Tibial nerve (tissue), 4 donors: ENCODE data around the gene RASSF7. TPM values are rescaled to one million over a fixed set of nuclear protein-coding genes. Genes with fewer than 3 reads are reported as not detected.

Experiments
- DNase-seq, 2 donors: peaks; one replicate each; pipeline ENCODE4 v3.0.0-alpha.2; 2019; ENCODE audit warnings: low spot score in 2 of 2
- H3K27ac ChIP-seq, 4 donors: fragments of 200-600 bp; sonication (generic) in 3 of 4; one replicate each; pipeline ENCODE4 v1.5.1; 2017 to 2019; ENCODE audit warnings: mild to moderate bottlenecking in 1 of 4
- H3K27me3 ChIP-seq, 2 donors: fragments of 200-600 bp; sonication (generic) in 1 of 2; one replicate each; pipeline versions ENCODE4 v1.5.1 to v1.6.0; 2017 to 2019
- H3K36me3 ChIP-seq, 3 donors: fragments of 200-600 bp; sonication (generic); one replicate each; pipeline ENCODE4 v1.5.1; 2018 to 2019
- H3K4me1 ChIP-seq, 4 donors: fragments of 200-600 bp; sonication (generic) in 3 of 4; one replicate each; pipeline ENCODE4 v1.5.1; 2017 to 2019
- H3K4me3 ChIP-seq, 4 donors: fragments of 200-600 bp; sonication (generic) in 3 of 4; one replicate each; pipeline ENCODE4 v1.5.1; 2017 to 2019; ENCODE audit warnings: mild to moderate bottlenecking in 1 of 4, moderate library complexity in 1 of 4
- H3K9me3 ChIP-seq, 4 donors: fragments of 200-600 bp; sonication (generic) in 3 of 4; one replicate each; pipeline ENCODE4 v1.5.1; 2017 to 2019
- EP300 ChIP-seq, 2 donors: sonication (generic); formaldehyde crosslinking; IDR thresholded peaks; one replicate each; pipeline ENCODE4 v1.6.1; 2017; ENCODE audit warnings: antibody characterized with exemption in 2 of 2, mild to moderate bottlenecking in 1 of 2
- POLR2A ChIP-seq, 2 donors: fragments of 450-650 bp; IDR thresholded peaks; one replicate each; pipeline ENCODE4 v1.6.1; 2017; ENCODE audit warnings: antibody characterized with exemption in 2 of 2, mild to moderate bottlenecking in 2 of 2, moderate library complexity in 2 of 2
- WGBS, 2 donors: methylation state at CpG; one replicate each; pipeline ENCODE4 v1.1.5; 2018; 5-methylcytosine and 5-hydroxymethylcytosine counted together
- total RNA-seq, 4 donors: library from RNA; depleted of rRNA; stranded (reverse); fragments of >200 nt; gene quantifications; one replicate each; pipeline ENCODE4 v1.1.0, GENCODE V29; 2016
- TF ChIP-seq, protein P1 (sequence below), 5 experiments: fragments of 200-600 bp in 3 of 5; fragments of 450-650 bp in 2 of 5; sonication (generic) in 3 of 5; IDR thresholded peaks; one replicate each; pipeline ENCODE4 v1.5.1; 2016 to 2019; ENCODE audit warnings: antibody characterized with exemption in 5 of 5, mild to moderate bottlenecking in 3 of 5, moderate library complexity in 2 of 5

The RASSF7 gene
- total RNA-seq, 4 donors from 2014 or later, result 21.0 to 25.6 (median 23.1) TPM

DNA sequence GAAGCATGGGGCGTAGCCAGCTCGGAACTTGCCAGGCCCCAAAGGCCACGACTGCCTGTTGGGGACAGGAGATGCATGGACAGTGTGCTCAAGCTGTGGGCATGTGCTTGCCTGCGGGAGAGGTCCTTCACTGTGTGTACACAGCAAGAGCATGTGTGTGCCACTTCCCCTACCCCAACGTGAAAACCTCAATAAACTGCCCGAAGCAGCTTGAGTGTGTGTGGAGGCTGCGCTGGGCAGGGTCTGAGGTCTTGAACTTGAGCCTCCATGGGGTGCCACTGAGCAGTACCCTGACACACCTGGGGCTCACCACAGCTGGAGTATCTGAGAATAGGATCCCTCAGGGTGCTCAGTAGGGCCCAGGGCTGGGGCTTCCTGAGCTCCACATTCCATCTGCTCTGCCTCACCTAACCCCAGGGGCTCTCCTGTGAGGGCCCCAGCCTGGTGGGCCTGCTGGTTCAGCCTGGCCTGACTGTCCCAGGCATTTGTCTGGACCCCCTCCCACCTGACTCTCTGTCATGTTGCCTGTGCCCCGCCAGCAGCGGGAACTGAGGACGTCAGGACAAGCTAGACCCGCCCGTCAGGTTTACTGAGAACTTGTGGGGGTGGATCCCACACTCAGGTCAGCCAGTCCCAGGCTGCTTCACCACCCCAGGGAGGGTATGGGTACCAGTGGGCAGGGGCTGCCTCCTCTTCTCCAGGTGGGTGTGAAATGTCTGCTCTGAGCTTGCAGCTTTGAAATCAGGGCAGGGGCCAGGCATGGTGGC is 3.2 kb downstream of the RASSF7 start:
- 77 to 80% methylated on average over 8 to 11 of the region's 12 CpGs for WGBS, 2 donors
- H3K36me3 ChIP-seq, result no peaks in the 10 kb centered on the region

DNA sequence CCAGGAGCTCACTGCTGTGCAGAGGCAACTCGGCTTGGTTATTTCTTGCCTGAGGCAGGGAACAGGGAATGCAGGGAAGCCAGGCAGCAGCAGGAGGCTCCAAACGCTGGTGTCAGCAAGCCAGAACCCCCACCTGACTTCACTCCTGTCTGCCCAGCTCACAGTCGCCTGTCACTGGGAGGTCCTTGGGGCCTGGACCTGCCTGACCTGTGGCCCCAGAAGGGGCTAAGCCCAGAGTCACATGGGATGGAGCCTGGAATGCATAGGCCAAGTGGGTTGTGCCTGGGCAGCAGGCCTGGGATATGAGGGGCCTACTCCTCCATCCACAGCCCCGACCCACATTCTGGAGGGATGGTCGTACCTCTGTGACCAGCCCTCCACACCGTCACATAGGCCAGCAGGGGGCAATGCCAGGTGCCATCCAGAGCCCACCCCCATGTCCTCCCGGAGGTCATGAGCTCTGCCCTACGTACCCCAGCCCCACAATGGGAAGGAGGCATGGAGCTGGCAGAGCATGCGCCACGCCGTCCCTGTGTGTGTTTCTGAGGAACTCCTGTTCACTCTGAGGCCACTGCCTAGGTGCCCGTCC is 5.2 kb downstream of the RASSF7 start:
- TF ChIP-seq, protein P1, sequence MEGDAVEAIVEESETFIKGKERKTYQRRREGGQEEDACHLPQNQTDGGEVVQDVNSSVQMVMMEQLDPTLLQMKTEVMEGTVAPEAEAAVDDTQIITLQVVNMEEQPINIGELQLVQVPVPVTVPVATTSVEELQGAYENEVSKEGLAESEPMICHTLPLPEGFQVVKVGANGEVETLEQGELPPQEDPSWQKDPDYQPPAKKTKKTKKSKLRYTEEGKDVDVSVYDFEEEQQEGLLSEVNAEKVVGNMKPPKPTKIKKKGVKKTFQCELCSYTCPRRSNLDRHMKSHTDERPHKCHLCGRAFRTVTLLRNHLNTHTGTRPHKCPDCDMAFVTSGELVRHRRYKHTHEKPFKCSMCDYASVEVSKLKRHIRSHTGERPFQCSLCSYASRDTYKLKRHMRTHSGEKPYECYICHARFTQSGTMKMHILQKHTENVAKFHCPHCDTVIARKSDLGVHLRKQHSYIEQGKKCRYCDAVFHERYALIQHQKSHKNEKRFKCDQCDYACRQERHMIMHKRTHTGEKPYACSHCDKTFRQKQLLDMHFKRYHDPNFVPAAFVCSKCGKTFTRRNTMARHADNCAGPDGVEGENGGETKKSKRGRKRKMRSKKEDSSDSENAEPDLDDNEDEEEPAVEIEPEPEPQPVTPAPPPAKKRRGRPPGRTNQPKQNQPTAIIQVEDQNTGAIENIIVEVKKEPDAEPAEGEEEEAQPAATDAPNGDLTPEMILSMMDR (IDR thresholded peaks at IDR 0.05), result no peak
- no peak for TF ChIP-seq POLR2A (IDR thresholded peaks at IDR 0.05)
- no peak for TF ChIP-seq EP300 (IDR thresholded peaks at IDR 0.05)
- no peak for DNase-seq
- no peak overlapping the region for H3K4me3 ChIP-seq
- H3K36me3 ChIP-seq, result no peaks in the 10 kb centered on the region
- no peaks in the 10 kb centered on the region for H3K27me3 ChIP-seq
- H3K9me3 ChIP-seq, result no peaks in the 10 kb centered on the region
- no peak overlapping the region for H3K27ac ChIP-seq
- 86 to 88% methylated on average over 9 to 11 of the region's 12 CpGs for WGBS, 2 donors
- H3K4me1 ChIP-seq, result peaks cover 0 to 34% (median 13%) of the 10 kb centered on the region in 4 donors

More for the DNA sequence above, 3.2 kb downstream of the RASSF7 start:
- no peaks in the 10 kb centered on the region for H3K9me3 ChIP-seq
- H3K4me3 ChIP-seq, result no peak overlapping the region
- H3K4me1 ChIP-seq, result peaks cover 0 to 36% (median 12%) of the 10 kb centered on the region in 4 donors
- no peak for DNase-seq
- H3K27ac ChIP-seq, result no peak overlapping the region
- TF ChIP-seq, protein P1 (IDR thresholded peaks at IDR 0.05), result no peak
- TF ChIP-seq EP300 (IDR thresholded peaks at IDR 0.05), result no peak
- TF ChIP-seq POLR2A (IDR thresholded peaks at IDR 0.05), result no peak
- peaks cover 0 to 15% of the 10 kb centered on the region in 2 donors for H3K27me3 ChIP-seq

DNA sequence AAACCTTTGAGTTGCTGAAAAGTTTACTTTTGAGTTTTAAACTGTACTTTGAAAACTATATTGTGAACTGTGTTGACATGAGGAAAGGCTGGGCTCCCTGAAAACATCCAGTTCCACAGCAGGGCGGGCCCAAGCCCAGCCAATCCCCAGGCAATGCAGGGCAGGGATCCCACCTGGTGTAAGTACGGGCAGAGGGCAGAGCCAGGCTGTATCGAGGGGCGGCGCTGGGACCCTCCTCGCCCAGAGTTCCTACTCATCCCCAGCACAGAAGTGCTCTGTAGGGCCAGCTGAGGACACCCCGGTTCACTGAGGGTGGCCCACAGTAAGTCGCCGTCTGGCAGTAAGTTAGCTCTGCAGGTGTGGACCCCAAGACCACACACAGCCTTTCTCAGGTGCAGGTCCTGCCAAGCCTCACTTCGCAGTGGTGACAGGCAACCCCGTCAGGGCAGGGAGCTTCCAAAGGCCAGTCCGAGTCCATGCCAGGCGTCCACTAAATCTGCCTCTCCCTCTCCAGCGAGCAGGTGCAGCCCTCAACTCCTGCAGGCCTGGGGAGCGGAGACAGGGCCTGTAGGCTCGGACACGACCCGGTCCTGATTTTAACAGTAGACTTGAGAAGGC is 6.3 kb downstream of the RASSF7 start:
- Histone ChIP-seq H3K4me3 (peak overlapping the region in 1 of 4 donors; percentile 79), H3K4me1 (peaks cover 0 to 23% (median 9%) of the 10 kb centered on the region in 4 donors), H3K27ac (peak overlapping the region; percentile 55 to 92 (median 88)), H3K36me3 (no peaks in the 10 kb centered on the region), H3K27me3 (no peaks in the 10 kb centered on the region), H3K9me3 (no peaks in the 10 kb centered on the region)
- 90 to 92% methylated on average over 15 to 18 of the region's 18 CpGs for WGBS, 2 donors
- no peak for TF ChIP-seq EP300 (IDR thresholded peaks at IDR 0.05)
- TF ChIP-seq, protein P1 (IDR thresholded peaks at IDR 0.05), result no peak
- no peak for TF ChIP-seq POLR2A (IDR thresholded peaks at IDR 0.05)
- no peak for DNase-seq

- Histone ChIP-seq H3K4me1 (peaks cover 0 to 21% (median 9%) of the 10 kb centered on the region in 4 donors), H3K36me3 (no peaks in the 10 kb centered on the region), H3K27ac (peak overlapping the region; percentile 55 to 92 (median 88)), H3K27me3 (no peaks in the 10 kb centered on the region), H3K9me3 (no peaks in the 10 kb centered on the region), H3K4me3 (peak overlapping the region; percentile 30 to 79 (median 40))
- no peak for DNase-seq
- no peak for TF ChIP-seq POLR2A (IDR thresholded peaks at IDR 0.05)
- TF ChIP-seq EP300 (IDR thresholded peaks at IDR 0.05), result no peak
- TF ChIP-seq, protein P1 (IDR thresholded peaks at IDR 0.05), result no peak
- 26 to 59% methylated on average over 8 to 32 of the region's 41 CpGs for WGBS, 2 donors
Observed at GRCh38 chr11:567629-568292, 7.0 kb downstream of the RASSF7 start.
